KMS-11 (cell line): Measurements from ENCODE around the gene SRA1.

Source experiments
- H2AFZ ChIP-seq: fragments of 200-600 bp; sonication (generic); 2 replicates; pipeline ENCODE4 v1.6.1; 2016; ENCODE audit warnings: antibody characterized with exemption, mixed run types, low read depth
- H3K27ac ChIP-seq: fragments of 200-600 bp; sonication (generic); 2 replicates; pipeline ENCODE4 v1.6.1; 2016; ENCODE audit warnings: mild to moderate bottlenecking, mixed run types
- H3K27me3 ChIP-seq: fragments of 200-600 bp; sonication (generic); 2 replicates; pipeline ENCODE4 v1.6.1; 2017; ENCODE audit warnings: mild to moderate bottlenecking, low read depth, mixed run types, moderate library complexity; ENCODE audit not compliant: insufficient read depth
- H3K36me3 ChIP-seq: fragments of 200-600 bp; sonication (generic); 2 replicates; pipeline ENCODE4 v1.6.1; 2017; ENCODE audit warnings: mild to moderate bottlenecking, mixed run types; ENCODE audit not compliant: insufficient read depth
- H3K4me1 ChIP-seq: fragments of 200-600 bp; sonication (generic); 2 replicates; pipeline ENCODE4 v1.6.1; 2016; ENCODE audit warnings: mild to moderate bottlenecking, low read depth, mixed run types; ENCODE audit not compliant: poor library complexity, severe bottlenecking
- H3K4me2 ChIP-seq: fragments of 200-600 bp; sonication (generic); 2 replicates; pipeline ENCODE4 v1.7.0; 2016; ENCODE audit warnings: mild to moderate bottlenecking, mixed run types
- H3K4me3 ChIP-seq: fragments of 200-600 bp; sonication (generic); IDR thresholded peaks from 2 replicates; pipeline ENCODE4 v1.6.1; 2017; ENCODE audit warnings: low read depth, low read length, mixed read lengths; ENCODE audit not compliant: insufficient read depth
- H3K79me2 ChIP-seq: fragments of 200-600 bp; sonication (generic); 2 replicates; pipeline ENCODE4 v1.6.1; 2016; ENCODE audit warnings: low read depth, mixed run types; ENCODE audit not compliant: insufficient read depth
- H3K9ac ChIP-seq: fragments of 200-600 bp; sonication (generic); 2 replicates; pipeline ENCODE4 v1.6.1; 2016; ENCODE audit warnings: mild to moderate bottlenecking, mixed run types
- H4K20me1 ChIP-seq: fragments of 200-600 bp; sonication (generic); 2 replicates; pipeline ENCODE4 v1.6.1; 2016; ENCODE audit warnings: mild to moderate bottlenecking, mixed run types; ENCODE audit not compliant: insufficient read depth
- CTCF ChIP-seq: fragments of 200-600 bp; sonication (generic); conservative IDR thresholded peaks from 2 replicates; pipeline ENCODE4 v1.6.1; 2017; ENCODE audit warnings: low read depth, mild to moderate bottlenecking, antibody characterized with exemption, low read length, moderate library complexity, mixed read lengths

SRA1 gene

DNA sequence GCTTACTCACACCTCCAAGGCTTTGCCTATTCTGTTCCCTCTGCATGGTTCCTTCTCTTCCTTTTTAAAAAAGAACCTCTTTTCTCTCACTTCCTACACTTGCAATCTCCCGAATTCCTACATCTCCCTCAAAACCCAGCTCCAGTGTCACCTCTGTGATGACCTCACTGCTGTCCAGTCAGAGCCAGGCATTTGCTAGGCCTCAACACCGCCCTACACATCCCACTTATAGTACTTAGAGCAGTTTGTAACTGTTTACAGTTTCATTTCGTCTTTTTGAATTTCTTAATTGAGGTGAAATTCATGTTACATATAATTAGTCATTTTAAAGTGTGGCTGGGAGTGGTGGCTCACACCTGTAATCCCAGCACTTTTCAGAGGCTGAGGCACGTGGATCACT is 44.9 kb upstream of the SRA1 start:
- Histone ChIP-seq H3K4me2 (no peak overlapping the region), H3K79me2 (no peaks in the 10 kb centered on the region), H3K4me1 (no peaks in the 10 kb centered on the region), H3K27ac (no peak overlapping the region), H3K9ac (no peak overlapping the region), H3K4me3 (no peak overlapping the region), H2AFZ (no peak overlapping the region), H3K36me3 (no peaks in the 10 kb centered on the region), H4K20me1 (no peaks in the 10 kb centered on the region), H3K27me3 (no peaks in the 10 kb centered on the region)
- TF ChIP-seq CTCF: no peak

DNA sequence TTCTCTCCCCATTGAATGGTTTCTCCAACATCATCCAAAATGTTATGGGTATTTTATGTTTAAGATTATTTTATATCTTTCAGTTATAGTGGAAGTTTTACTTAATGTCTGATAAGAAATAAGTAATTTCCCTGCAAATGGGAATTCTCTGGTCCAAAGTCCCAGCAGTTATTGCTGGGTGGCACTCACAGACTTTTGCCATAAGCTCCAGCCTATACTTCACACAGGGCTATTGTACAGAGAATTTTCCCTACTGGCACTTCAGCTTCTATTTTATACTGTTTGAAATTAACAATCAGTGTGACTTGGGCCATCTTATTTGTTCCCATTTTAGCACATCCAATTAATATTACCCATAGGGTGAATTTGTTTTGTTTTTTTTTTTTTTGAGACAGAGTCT is 42.8 kb upstream of the SRA1 start:
- H3K79me2 ChIP-seq: no peaks in the 10 kb centered on the region
- TF ChIP-seq CTCF: no peak
- H3K4me2 ChIP-seq: no peak overlapping the region
- no peaks in the 10 kb centered on the region for H3K27me3 ChIP-seq
- H2AFZ ChIP-seq: no peak overlapping the region
- H3K9ac ChIP-seq: no peak overlapping the region
- H4K20me1 ChIP-seq: no peaks in the 10 kb centered on the region
- peaks cover 11% of the 10 kb centered on the region for H3K4me1 ChIP-seq
- H3K4me3 ChIP-seq: no peak overlapping the region
- H3K36me3 ChIP-seq: no peaks in the 10 kb centered on the region
- H3K27ac ChIP-seq: no peak overlapping the region

GRCh38 chr5:140598836-140599235 is 41.6 kb upstream of the SRA1 start:
- TF ChIP-seq CTCF: no peak
- H3K4me3 ChIP-seq: no peak overlapping the region
- no peak overlapping the region for H2AFZ ChIP-seq
- no peak overlapping the region for H3K4me2 ChIP-seq
- no peaks in the 10 kb centered on the region for H4K20me1 ChIP-seq
- no peak overlapping the region for H3K9ac ChIP-seq
- peaks cover 13% of the 10 kb centered on the region for H3K4me1 ChIP-seq
- H3K27me3 ChIP-seq: no peaks in the 10 kb centered on the region
- no peaks in the 10 kb centered on the region for H3K36me3 ChIP-seq
- H3K27ac ChIP-seq: no peak overlapping the region
- H3K79me2 ChIP-seq: no peaks in the 10 kb centered on the region

- Histone ChIP-seq H3K4me3 (no peak overlapping the region), H3K27ac (no peak overlapping the region), H3K4me1 (peaks cover 13% of the 10 kb centered on the region), H4K20me1 (no peaks in the 10 kb centered on the region), H3K36me3 (no peaks in the 10 kb centered on the region), H3K9ac (no peak overlapping the region), H2AFZ (no peak overlapping the region), H3K4me2 (no peak overlapping the region), H3K27me3 (no peaks in the 10 kb centered on the region), H3K79me2 (no peaks in the 10 kb centered on the region)
- TF ChIP-seq CTCF: no peak
These were observed 39.1 kb upstream of the SRA1 start for GRCh38 chr5:140596321-140596741.
